ENCODE data around the gene ARID3C. TPM values are rescaled to one million over a fixed set of nuclear protein-coding genes. Genes with fewer than 3 reads are reported as not detected.

Gene ARID3C
- total RNA-seq, 1 experiment from 2014 or later = 0.33 TPM

- no peak for ATAC-seq
- Histone ChIP-seq H3K4me3 (ENCODE audit: low read depth in 2 of 2, low read length in 2 of 2) (peak overlapping the region; percentile 70 to 94), H3K27me3 (ENCODE audit: control insufficient read depth, insufficient read depth, low read length) (no peaks in the 10 kb centered on the region), H3K27ac (ENCODE audit: low read length) (peak overlapping the region; percentile 98), H3K36me3 (ENCODE audit: control insufficient read depth, insufficient read depth, low read length) (no peaks in the 10 kb centered on the region), H3K9me3 (ENCODE audit: control insufficient read depth, insufficient read depth, low read depth, low read length) (no peaks in the 10 kb centered on the region), H3K4me1 (ENCODE audit: control insufficient read depth, insufficient read depth, low read length) (peaks cover 13% of the 10 kb centered on the region)
- POLR2A ChIA-PET = interaction anchor here (1.7 kb wide), 1 partner anchor 27 kb away, joined by 5 read pairs; no protein-coding TSS in a partner anchor
- TF ChIP-seq REST (IDR thresholded peaks at IDR 0.05; ENCODE audit: insufficient read depth in 1 of 2, low read depth in 2 of 2, low read length in 1 of 2) = no peak
- no peak; the same call in 1 of the 2 replicates for TF ChIP-seq POLR2AphosphoS5 (IDR thresholded peaks at IDR 0.05; ENCODE audit: low read depth, low read length)
- no peak for TF ChIP-seq TCF7L2 (IDR thresholded peaks at IDR 0.05; ENCODE audit: low read depth, low read length)
- no peak for TF ChIP-seq CTCF (IDR thresholded peaks at IDR 0.05)
- no peak for TF ChIP-seq SIN3A (IDR thresholded peaks at IDR 0.05; ENCODE audit: borderline replicate concordance, insufficient read depth, low read depth, low read length)
- intact Hi-C loops (cut with micrococcal nuclease; ENCODE audit: unreplicated experiment) = no loop called here
- BruUV-seq (replicated peaks) = no TSS peak
- no peak for DNase-seq (ENCODE audit: low read depth, low spot score)
- in situ Hi-C loops (cut with HindIII; ENCODE audit: low pct_unique_long_range_greater_than_20kb, low sequenced_read_pairs) = no loop called here
- CTCF ChIA-PET = interaction anchor here (0.6 to 1.4 kb wide), 4 partner anchors 8 to 64 kb away, joined by 4 to 5 read pairs (median 4); partner anchors contain the start of gene GALT
Measured at GRCh38 chr9:34638138-34638445, 9.2 kb upstream of the ARID3C start.

GRCh38 chr9:34637356-34638137, 8.7 kb upstream of the ARID3C start, which contains the start of gene SIGMAR1:
Gene SIGMAR1, minus strand, starts transcription at chr9:34637787. Its CDS starts 90 bp downstream, at chr9:34637697.
- peak within 1 kb of the TSS; percentile 98 for H3K27ac ChIP-seq (ENCODE audit: low read length)
- peak within 1 kb of the TSS; percentile 70 to 94 for H3K4me3 ChIP-seq (ENCODE audit: low read depth in 2 of 2, low read length in 2 of 2)
- peaks cover 13% of the 10 kb centered on the region for H3K4me1 ChIP-seq (ENCODE audit: control insufficient read depth, insufficient read depth, low read length)
- no peak for TF ChIP-seq CTCF (IDR thresholded peaks at IDR 0.05)
- TF ChIP-seq SIN3A (IDR thresholded peaks at IDR 0.05; ENCODE audit: borderline replicate concordance, insufficient read depth, low read depth, low read length) = 0 out of 2 replicates have a peak, but pooled peaks have one; percentile 15
- no peak for TF ChIP-seq REST (IDR thresholded peaks at IDR 0.05; ENCODE audit: insufficient read depth in 1 of 2, low read depth in 2 of 2, low read length in 1 of 2)
- peak; percentile 92 for TF ChIP-seq POLR2AphosphoS5 (IDR thresholded peaks at IDR 0.05; ENCODE audit: low read depth, low read length)
- TF ChIP-seq TCF7L2 (IDR thresholded peaks at IDR 0.05; ENCODE audit: low read depth, low read length) = no peak; the same call in 1 of the 2 replicates
- DNase-seq (ENCODE audit: low read depth, low spot score) (peak; percentile 51), ATAC-seq (peak; percentile 94)
- H3K9me3 ChIP-seq (ENCODE audit: control insufficient read depth, insufficient read depth, low read depth, low read length) = no peaks in the 10 kb centered on the region
- BruUV-seq (replicated peaks) = no TSS peak
- ChIA-PET CTCF (interaction anchor here (0.6 to 1.1 kb wide), 2 partner anchors 9 to 268 kb away, joined by 4 to 5 read pairs; partner anchors contain the start of gene GALT), POLR2A (interaction anchor here (0.6 to 1.7 kb wide), 2 partner anchors 8 to 27 kb away, joined by 4 to 5 read pairs; no protein-coding TSS in a partner anchor)
- in situ Hi-C loops (cut with HindIII; ENCODE audit: low pct_unique_long_range_greater_than_20kb, low sequenced_read_pairs) = no loop called here
- H3K36me3 ChIP-seq (ENCODE audit: control insufficient read depth, insufficient read depth, low read length) = no peaks in the 10 kb centered on the region
- H3K27me3 ChIP-seq (ENCODE audit: control insufficient read depth, insufficient read depth, low read length) = no peaks in the 10 kb centered on the region
- intact Hi-C loops (cut with micrococcal nuclease; ENCODE audit: unreplicated experiment) = no loop called here
